GM19324 (cell line): ENCODE measurements around the gene TNRC6C.
A peak's percentile ranks its signal among the peaks of the same experiment; 100 is the strongest.

ENCODE experiments used
- ATAC-seq: cut with Tn5 transposase; IDR thresholded peaks from one replicate; pipeline ENCODE4 v1.9.1; 2021; ENCODE audit warnings: mild to moderate bottlenecking, moderate library complexity; ENCODE audit not compliant: unreplicated experiment, low FRiP score

Gene TNRC6C

GRCh38 chr17:77957857-77958715 lies at the start of gene TNRC6C:
TSS of gene TNRC6C (plus strand) at chr17:77958703. CDS start at chr17:78004207, 45,504 bp downstream.
- peak; percentile 78 for ATAC-seq

- no peak for ATAC-seq
These were observed 49.3 kb upstream of the TNRC6C start for GRCh38 chr17:77909236-77909635.

- no peak for ATAC-seq
These were observed 48.7 kb upstream of the TNRC6C start for GRCh38 chr17:77909816-77910215.

- ATAC-seq: no peak
These were observed 43.9 kb upstream of the TNRC6C start for GRCh38 chr17:77914385-77915254.

GRCh38 chr17:77915594-77916021 lies 42.9 kb upstream of the TNRC6C start:
- ATAC-seq: no peak

GRCh38 chr17:77916264-77916663 lies 42.2 kb upstream of the TNRC6C start:
- no peak for ATAC-seq

GRCh38 chr17:77916703-77917481 lies 41.6 kb upstream of the TNRC6C start:
- no peak for ATAC-seq

- no peak for ATAC-seq
These were observed 39.2 kb upstream of the TNRC6C start for GRCh38 chr17:77919276-77919675.

GRCh38 chr17:77923135-77923534 lies 35.4 kb upstream of the TNRC6C start:
- no peak for ATAC-seq

- no peak for ATAC-seq
These were observed 34.6 kb upstream of the TNRC6C start for GRCh38 chr17:77923776-77924513.

GRCh38 chr17:77924757-77925336 lies 33.7 kb upstream of the TNRC6C start:
- ATAC-seq: no peak

- ATAC-seq: no peak
These were observed 32.5 kb upstream of the TNRC6C start for GRCh38 chr17:77925831-77926543.

- no peak for ATAC-seq
These were observed 31.5 kb upstream of the TNRC6C start for GRCh38 chr17:77926981-77927380.

GRCh38 chr17:77927777-77928518 lies 30.6 kb upstream of the TNRC6C start:
- no peak for ATAC-seq

- no peak for ATAC-seq
These were observed 29.9 kb upstream of the TNRC6C start for GRCh38 chr17:77928519-77929179.

- ATAC-seq: no peak
These were observed 29.3 kb upstream of the TNRC6C start for GRCh38 chr17:77929180-77929564.

- ATAC-seq: no peak
These were observed 28.5 kb upstream of the TNRC6C start for GRCh38 chr17:77929871-77930436.
